MM.1S (cell line): ENCODE data around the gene LRRC32.

ENCODE experiments used
- DNase-seq: peaks from one replicate; pipeline ENCODE4 v3.0.0-alpha.2; 2015
- H2AFZ ChIP-seq: fragments of 300-600 bp; sonication (generic); 2 replicates; pipeline ENCODE4 v1.6.0; 2016; ENCODE audit warnings: antibody characterized with exemption, low read length
- H3F3A ChIP-seq: fragments of 300-600 bp; sonication (generic); 2 replicates; pipeline ENCODE4 v1.6.1; 2016; ENCODE audit warnings: mild to moderate bottlenecking, antibody characterized with exemption, low read length, moderate library complexity, mixed read lengths; ENCODE audit not compliant: insufficient read depth
- H3K27ac ChIP-seq: fragments of 300-600 bp; sonication (generic); 2 replicates; pipeline ENCODE4 v1.5.1; 2016; ENCODE audit warnings: mild to moderate bottlenecking, low read length
- H3K27me3 ChIP-seq: fragments of 300-600 bp; sonication (generic); replicated peaks from 2 replicates; pipeline ENCODE4 v1.6.0; 2016; ENCODE audit warnings: low read length; ENCODE audit not compliant: insufficient read depth
- H3K36me3 ChIP-seq: fragments of 300-600 bp; sonication (generic); replicated peaks from 2 replicates; pipeline ENCODE4 v1.6.1; 2016; ENCODE audit warnings: mild to moderate bottlenecking, low read length, mixed read lengths; ENCODE audit not compliant: insufficient read depth
- H3K4me1 ChIP-seq: fragments of 300-600 bp; sonication (generic); 2 replicates; pipeline ENCODE4 v1.6.1; 2016; ENCODE audit warnings: low read length, mixed read lengths
- H3K4me2 ChIP-seq: fragments of 300-600 bp; sonication (generic); 2 replicates; pipeline ENCODE4 v1.6.0; 2016; ENCODE audit warnings: low read depth, low read length
- H3K4me3 ChIP-seq: fragments of 300-600 bp; sonication (generic); 2 replicates; pipeline ENCODE4 v1.5.1; 2016; ENCODE audit warnings: low read length, mixed read lengths
- H3K79me2 ChIP-seq: fragments of 300-600 bp; sonication (generic); 2 replicates; pipeline ENCODE4 v1.6.1; 2016; ENCODE audit warnings: mixed run types, low read length, mixed read lengths
- H3K9ac ChIP-seq: fragments of 300-600 bp; sonication (generic); 2 replicates; pipeline ENCODE4 v1.6.1; 2016; ENCODE audit warnings: low read length, mixed read lengths
- H3K9me2 ChIP-seq: fragments of 300-600 bp; sonication (generic); replicated peaks from 2 replicates; pipeline ENCODE4 v1.6.1; 2016; ENCODE audit warnings: mild to moderate bottlenecking, low read length, mixed read lengths; ENCODE audit not compliant: insufficient read depth
- H3K9me3 ChIP-seq: fragments of 300-600 bp; sonication (generic); replicated peaks from 2 replicates; pipeline ENCODE4 v1.6.1; 2016; ENCODE audit warnings: mild to moderate bottlenecking, low read length, mixed read lengths; ENCODE audit not compliant: insufficient read depth
- H4K20me1 ChIP-seq: fragments of 300-600 bp; sonication (generic); 2 replicates; pipeline ENCODE4 v1.6.1; 2016; ENCODE audit warnings: mild to moderate bottlenecking, low read length, moderate library complexity, mixed read lengths; ENCODE audit not compliant: insufficient read depth
- EZH2 ChIP-seq: fragments of 300-600 bp; sonication (generic); optimal IDR thresholded peaks from 2 replicates; pipeline ENCODE3; 2017; ENCODE audit warnings: low read depth, mild to moderate bottlenecking, antibody characterized with exemption, low read length, mixed read lengths
- EZH2phosphoT487 ChIP-seq: fragments of 300-600 bp; sonication (generic); IDR thresholded peaks from 2 replicates; pipeline ENCODE4 v1.6.1; 2018; ENCODE audit warnings: antibody characterized with exemption, low read length
- TF ChIP-seq, protein P1 (sequence below): fragments of 300-600 bp; sonication (generic); IDR thresholded peaks from 2 replicates; pipeline ENCODE4 v1.5.1; 2016; ENCODE audit warnings: antibody characterized with exemption, low read length, mixed read lengths

The LRRC32 gene

DNA sequence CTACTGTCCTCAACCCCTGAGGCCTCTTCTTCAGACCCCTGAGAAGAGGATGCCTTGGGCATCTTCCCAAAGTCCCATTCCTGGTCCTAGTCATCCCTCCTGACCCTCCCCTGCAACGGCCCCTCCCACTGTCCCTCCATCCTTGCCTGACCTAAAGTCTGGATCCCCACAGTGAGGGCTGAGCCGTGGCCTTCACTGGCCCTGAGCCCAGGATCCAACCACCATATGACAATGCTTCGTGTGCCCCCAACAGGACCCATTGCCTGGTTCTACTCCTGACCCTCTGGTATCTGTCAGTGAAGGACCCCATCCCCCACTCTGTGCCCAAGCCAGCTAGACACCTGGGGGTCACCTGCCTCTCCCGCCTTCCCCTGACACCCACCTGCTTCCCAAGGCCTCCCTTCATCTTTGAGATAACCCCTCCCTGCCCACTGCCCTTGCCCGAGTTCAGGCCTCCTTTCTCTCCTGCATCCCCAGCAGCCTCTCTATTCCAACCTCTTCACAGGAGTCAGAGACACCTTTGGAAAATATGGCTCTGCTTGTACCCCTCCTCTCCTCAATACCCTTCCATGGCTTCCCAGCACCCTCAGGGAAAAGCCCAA, 48.0 kb downstream of the LRRC32 start:
- no peak overlapping the region for H3K27ac ChIP-seq
- no peak overlapping the region for H2AFZ ChIP-seq
- H3K9me2 ChIP-seq: no peaks in the 10 kb centered on the region
- TF ChIP-seq, protein P1, sequence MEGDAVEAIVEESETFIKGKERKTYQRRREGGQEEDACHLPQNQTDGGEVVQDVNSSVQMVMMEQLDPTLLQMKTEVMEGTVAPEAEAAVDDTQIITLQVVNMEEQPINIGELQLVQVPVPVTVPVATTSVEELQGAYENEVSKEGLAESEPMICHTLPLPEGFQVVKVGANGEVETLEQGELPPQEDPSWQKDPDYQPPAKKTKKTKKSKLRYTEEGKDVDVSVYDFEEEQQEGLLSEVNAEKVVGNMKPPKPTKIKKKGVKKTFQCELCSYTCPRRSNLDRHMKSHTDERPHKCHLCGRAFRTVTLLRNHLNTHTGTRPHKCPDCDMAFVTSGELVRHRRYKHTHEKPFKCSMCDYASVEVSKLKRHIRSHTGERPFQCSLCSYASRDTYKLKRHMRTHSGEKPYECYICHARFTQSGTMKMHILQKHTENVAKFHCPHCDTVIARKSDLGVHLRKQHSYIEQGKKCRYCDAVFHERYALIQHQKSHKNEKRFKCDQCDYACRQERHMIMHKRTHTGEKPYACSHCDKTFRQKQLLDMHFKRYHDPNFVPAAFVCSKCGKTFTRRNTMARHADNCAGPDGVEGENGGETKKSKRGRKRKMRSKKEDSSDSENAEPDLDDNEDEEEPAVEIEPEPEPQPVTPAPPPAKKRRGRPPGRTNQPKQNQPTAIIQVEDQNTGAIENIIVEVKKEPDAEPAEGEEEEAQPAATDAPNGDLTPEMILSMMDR: no peak
- TF ChIP-seq EZH2 (no peak), EZH2phosphoT487 (no peak)
- no peak overlapping the region for H3K9ac ChIP-seq
- no peak overlapping the region for H3K4me3 ChIP-seq
- no peak for DNase-seq
- peaks cover 12% of the 10 kb centered on the region; the same call in 1 of the 2 replicates for H3K27me3 ChIP-seq
- peaks cover 20% of the 10 kb centered on the region for H3K4me1 ChIP-seq
- no peak overlapping the region for H3K4me2 ChIP-seq
- no peaks in the 10 kb centered on the region for H3F3A ChIP-seq
- no peaks in the 10 kb centered on the region for H4K20me1 ChIP-seq
- no peaks in the 10 kb centered on the region for H3K79me2 ChIP-seq
- H3K36me3 ChIP-seq: no peaks in the 10 kb centered on the region
- H3K9me3 ChIP-seq: no peaks in the 10 kb centered on the region

DNA sequence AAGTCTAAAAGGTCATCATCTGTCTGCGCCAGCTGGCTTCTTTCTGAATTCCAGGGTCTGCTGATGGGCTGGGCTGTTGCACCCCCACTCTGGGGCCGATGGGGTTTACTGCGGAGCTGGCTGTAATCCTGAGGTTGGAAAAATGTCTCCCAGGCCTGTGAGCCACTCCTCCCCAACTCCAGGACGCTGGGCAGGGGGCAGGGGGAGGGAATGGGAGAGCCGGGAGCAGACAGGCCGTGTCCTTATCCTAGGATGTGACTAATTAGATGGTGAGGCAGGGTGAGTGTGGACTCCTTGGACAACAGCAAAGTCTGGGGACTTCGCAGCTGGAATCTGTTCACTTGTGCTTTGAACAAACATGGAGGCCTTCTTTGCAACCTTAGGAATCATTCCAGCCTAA, 48.7 kb downstream of the LRRC32 start:
- peaks cover 12% of the 10 kb centered on the region; the same call in 1 of the 2 replicates for H3K27me3 ChIP-seq
- H2AFZ ChIP-seq: no peak overlapping the region
- no peak overlapping the region for H3K4me2 ChIP-seq
- no peaks in the 10 kb centered on the region for H3K79me2 ChIP-seq
- H3K9me3 ChIP-seq: no peaks in the 10 kb centered on the region
- no peaks in the 10 kb centered on the region for H3K36me3 ChIP-seq
- no peak overlapping the region for H3K27ac ChIP-seq
- H3K9me2 ChIP-seq: no peaks in the 10 kb centered on the region
- no peak overlapping the region for H3K4me3 ChIP-seq
- TF ChIP-seq EZH2phosphoT487: no peak
- TF ChIP-seq EZH2: no peak
- TF ChIP-seq, protein P1: no peak
- DNase-seq: no peak
- H3K9ac ChIP-seq: no peak overlapping the region
- H3K4me1 ChIP-seq: peaks cover 13% of the 10 kb centered on the region
- H4K20me1 ChIP-seq: no peaks in the 10 kb centered on the region
- H3F3A ChIP-seq: no peaks in the 10 kb centered on the region

DNA sequence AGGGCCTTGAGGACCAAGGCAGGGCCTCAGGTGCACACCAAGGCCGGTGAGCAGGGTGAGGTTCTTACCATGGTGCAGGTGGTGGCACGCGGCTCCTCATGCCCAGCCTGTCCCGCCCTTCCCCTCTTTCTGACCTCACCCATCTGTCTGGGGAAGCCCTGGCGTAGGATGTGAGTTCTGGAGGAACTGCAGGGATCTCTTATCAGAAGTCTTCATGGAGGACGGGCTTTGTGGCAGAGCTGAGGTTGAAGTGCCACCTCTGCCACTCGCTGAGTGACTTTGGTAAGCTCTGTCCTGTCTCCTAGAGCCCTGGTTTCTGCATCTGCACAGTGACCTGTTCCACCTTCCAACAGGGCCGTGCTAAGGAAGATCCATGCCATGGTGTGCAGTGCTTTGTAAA, 49.1 kb downstream of the LRRC32 start:
- DNase-seq: no peak
- no peak for TF ChIP-seq EZH2phosphoT487
- TF ChIP-seq, protein P1: no peak
- TF ChIP-seq EZH2: no peak
- H2AFZ ChIP-seq: no peak overlapping the region

More for the DNA sequence above, 49.1 kb downstream of the LRRC32 start:
- Histone ChIP-seq H3K4me1 (peaks cover 10% of the 10 kb centered on the region), H3K27ac (no peak overlapping the region), H4K20me1 (no peaks in the 10 kb centered on the region), H3K9me3 (no peaks in the 10 kb centered on the region), H3K9me2 (no peaks in the 10 kb centered on the region), H3K4me3 (no peak overlapping the region), H3K36me3 (no peaks in the 10 kb centered on the region), H3F3A (no peaks in the 10 kb centered on the region), H3K27me3 (peaks cover 12% of the 10 kb centered on the region; the same call in 1 of the 2 replicates), H3K9ac (no peak overlapping the region), H3K4me2 (no peak overlapping the region), H3K79me2 (no peaks in the 10 kb centered on the region)
